Anterior cingulate cortex (tissue), 58 donors: Measurements from ENCODE around the gene FUT9.

ENCODE experiments used
- DNase-seq, 58 donors: peaks; one replicate each; lab custom pipeline; 2025; lab: John Stamatoyannopoulos, UW

The FUT9 gene

DNA sequence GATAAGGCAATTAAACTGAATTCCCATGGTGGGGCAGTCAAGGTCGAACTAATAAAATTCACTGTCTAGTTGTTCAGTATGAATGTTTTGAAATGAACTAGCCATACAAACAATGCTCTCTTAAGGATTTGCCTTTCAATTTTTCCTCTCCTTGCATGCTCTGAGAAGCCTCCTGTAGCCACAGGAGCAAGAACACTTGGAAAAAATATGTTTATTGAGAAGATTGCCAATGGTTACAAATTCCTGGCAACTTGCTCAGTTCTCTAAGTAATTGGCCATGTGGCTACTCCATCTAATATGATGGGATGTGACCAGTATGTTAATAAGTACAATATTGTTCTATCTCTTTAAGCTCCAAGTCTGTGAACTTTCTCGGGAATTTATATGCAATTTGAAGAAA is 49.4 kb downstream of the FUT9 start:
- DNase-seq = peak in 3 of 58 donors; percentile 4 to 70 (median 12)

DNA sequence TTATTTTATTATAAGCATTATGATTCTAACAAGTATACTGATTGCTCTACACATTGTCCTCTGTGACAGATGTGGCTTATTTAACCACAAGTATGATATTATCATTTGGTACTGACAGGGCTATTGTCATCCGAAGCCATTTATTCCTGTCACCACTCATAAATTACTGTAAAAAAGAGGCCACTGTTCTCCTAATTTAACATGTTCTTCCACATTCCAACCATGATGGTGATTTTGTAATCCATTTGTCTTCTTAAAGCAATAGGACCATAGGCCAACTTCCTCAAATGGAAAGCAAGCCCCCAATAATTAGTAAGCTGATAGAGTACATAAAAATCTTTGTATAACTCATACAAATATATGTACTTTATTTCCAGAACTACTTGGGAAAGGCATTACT is 50.6 kb downstream of the FUT9 start:
- no peak for DNase-seq

DNA sequence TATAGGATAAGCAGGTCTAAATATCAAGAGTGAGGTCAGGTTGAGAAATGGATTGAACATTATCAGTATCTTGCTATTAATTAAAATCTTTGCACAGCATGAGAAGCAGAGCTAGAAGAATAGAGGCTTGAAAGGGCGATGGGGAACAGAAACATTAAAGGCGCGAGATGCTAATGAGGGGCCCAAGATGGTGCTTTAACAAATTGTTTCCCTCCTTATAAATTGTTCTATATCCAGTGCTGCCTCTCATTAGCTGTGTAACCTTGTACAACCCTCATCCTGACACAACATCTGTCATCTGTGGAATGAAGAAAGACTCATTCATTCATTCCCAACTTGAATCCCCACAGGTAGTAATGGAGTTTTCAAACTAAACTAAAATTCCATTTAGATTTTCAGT is 57.8 kb downstream of the FUT9 start:
- DNase-seq = no peak

DNA sequence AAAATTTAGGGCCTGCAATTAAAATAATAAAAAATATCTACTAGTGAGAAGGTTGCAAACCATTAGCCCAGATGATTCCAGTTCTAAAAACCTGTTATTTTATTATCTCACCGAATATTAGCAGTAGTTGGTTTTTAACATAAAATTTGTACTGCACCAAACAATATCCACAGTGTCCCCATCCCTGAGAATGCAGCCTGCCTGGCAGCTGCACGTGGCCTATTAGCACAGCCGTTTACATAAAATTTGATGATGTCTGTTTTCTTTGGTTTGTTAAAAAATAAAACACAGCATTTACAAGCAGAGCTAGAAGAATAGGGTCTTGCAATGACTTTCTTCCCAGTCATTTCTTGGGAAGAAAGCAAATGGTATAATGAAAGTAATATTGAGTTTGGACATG is 58.2 kb downstream of the FUT9 start:
- DNase-seq = peak in 1 of 58 donors; percentile 17

DNA sequence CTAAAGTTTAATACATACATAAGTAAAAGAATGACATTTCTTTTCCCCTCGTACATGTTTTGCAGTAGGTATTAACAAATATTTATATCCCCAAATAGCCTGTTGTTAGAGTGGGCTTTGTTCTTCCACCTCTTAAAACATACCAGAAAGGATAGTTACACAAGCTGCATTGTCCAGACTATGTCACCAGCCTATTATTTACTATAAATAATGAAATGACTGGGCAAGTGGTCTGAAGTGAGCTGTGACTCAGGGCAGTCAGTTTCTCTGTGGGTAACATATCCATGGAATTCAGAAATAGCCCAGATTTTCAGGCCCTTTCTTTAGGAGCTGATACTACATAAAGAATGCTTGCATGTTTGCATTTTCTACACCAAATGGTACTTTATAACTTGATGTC is 60.1 kb downstream of the FUT9 start:
- DNase-seq = no peak

DNA sequence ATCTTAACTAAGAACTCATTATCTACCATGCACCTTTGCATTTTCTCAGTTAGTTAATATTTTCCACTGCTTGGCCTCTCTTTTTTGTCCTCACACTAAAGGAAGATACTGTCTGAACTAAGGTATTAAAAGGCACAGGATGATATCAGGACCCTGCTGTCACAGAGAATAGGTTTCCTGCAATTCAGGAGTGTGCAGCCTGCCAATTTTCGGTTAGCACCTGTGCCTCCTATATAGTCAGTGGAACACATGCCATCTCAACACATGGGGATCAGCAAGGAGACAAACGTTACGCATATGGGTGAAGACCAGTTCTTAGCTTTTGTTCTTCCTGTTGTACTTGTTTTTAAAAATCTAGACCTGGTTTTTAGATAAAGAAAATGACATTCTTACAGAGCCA is 71.0 kb downstream of the FUT9 start:
- no peak for DNase-seq

DNA sequence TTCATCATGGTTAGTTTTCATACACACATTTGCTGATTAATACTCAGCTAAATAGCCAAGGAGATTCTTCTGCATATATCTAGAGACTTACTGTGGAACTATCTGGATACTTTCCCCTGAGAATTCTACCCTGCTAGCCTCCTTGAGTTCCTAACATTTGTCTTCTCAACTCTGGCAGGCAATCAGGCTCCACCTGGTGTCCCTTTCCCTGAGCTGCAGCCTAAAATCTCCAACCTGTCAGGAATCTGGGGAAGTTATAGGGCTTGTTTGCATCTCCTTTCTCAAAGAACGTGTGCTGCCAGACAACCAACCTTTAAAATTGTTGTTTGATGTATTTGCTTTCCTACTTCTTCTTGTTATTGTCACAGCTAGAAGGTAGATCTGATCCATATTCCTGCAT is 73.4 kb downstream of the FUT9 start:
- no peak for DNase-seq

DNA sequence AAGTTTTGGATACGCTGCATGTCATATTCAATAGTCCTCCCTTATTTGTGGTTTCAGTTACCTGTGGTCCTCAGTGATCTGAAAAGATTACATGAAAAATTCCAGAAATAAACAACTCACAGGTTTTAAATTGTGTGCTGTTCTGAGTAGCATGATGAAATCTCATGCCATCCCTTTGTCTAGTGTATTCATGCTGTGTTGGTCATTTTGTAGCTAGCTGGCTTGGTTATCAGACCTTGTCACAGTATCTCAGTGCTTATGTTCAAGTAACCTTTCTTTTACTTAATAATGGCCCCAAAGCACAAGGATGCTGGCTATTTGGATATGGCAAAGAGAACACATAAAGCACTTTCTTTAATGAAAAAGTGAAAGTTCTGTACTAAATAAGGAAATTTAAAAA is 78.3 kb downstream of the FUT9 start:
- no peak for DNase-seq

DNA sequence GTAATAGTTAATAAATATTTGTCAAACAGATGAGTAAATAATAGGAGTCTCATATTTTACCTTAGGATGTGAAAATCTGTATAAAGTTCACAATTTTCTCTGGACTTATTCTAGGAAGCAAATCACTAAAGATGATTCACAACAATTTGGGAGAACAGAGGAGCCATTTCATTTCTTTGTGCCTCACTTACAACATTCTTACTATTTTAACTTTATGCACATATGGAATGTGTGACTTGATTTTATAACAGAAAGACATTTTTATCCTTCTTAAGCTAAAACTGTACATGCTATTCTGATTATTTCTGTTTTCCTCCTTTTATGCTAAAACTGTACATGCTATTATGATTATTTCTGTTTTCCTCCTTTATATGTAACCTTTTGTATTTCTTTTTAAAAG is 83.3 kb downstream of the FUT9 start:
- DNase-seq = no peak

DNA sequence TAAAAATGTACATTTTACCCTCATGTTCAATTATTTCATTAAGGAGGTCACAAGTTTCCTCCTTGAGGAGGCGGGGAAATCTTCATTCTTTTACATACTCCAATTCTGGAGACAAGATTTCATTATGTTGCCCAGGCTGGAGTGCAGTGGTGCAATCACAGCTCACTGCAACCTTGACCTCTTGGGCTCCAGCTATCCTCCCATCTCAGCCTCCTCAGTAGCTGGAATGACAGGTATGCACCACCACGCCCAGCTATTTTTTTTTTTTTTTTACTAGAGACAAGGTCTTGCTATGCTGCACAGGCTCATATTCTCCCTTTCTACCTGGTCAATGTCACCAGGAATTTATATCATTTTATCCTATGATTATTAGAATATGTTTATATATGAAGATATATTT is 85.8 kb downstream of the FUT9 start:
- DNase-seq = no peak

DNA sequence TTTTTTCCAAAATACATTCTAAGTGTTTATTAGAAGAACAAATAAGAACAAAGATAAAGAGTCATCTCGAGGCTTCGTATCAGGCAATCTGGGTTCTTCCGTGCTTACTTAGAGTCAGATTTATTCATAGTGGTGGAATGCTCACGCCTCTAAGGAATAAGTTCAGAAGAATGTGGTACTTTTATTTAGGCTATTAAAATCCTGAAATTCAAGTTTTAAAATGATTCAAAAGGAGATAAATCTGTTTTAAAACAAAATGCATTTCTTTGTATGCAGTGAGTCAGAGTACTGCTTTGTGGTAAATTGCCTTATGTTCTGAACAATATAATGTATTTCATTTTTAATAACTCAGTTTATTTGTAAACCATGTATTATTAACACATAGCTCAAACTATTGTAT is 89.1 kb downstream of the FUT9 start:
- no peak for DNase-seq

DNA sequence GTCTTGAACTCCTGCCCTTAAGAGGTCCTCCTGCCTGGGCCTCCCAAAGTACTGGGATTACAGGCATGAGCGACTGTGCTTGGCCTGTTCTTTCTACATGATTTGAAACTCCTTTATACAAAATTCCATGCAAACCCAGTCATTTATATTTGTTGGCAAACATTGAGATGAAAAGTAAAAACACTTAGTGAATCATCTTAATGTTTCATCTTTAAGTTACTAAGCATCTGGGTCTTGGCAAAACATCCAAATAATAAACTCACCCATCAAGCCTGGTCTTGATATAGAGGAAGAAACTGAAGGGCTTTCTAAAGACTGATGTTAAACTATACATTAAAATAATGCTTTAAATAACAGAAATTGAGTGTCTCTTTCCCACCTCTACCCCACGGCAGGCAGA is 95.1 kb downstream of the FUT9 start:
- DNase-seq = no peak

DNA sequence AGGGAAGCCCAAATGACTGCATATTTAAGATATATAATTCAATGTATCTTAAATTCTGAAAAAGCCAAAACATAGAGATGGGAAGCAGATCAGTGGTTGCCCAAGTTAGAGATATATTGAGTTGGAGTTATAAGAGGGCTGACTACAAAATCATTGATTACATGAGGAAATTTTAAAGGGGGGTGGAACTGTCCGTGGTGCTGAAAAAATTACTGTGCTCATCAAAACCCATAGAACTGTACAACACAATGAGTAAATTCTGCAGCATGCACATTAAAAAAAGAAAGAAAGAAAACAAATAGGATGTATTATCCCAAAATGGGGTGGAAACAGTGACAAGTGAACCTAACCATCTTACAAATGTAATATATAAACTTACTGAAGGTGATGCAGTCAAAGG is 100.9 kb downstream of the FUT9 start:
- DNase-seq = no peak

DNA sequence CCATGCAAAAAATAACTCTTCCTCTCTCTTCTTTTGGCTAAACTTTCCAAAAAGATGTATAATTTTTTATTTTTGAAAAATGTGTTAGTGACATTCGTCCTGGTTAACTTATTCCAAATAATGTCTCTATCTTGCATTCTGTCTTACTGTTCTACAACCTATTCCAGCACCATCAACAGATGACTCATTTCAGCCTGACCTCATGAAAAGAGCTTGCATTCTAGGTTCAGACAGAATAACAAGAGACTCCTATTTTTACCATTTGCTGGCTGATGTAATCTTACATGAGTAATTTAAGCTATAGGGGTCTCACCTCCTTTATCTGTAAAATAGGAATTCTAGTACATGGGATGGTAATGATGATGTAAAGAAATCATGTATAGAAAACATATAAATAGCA is 109.0 kb downstream of the FUT9 start:
- DNase-seq = no peak

DNA sequence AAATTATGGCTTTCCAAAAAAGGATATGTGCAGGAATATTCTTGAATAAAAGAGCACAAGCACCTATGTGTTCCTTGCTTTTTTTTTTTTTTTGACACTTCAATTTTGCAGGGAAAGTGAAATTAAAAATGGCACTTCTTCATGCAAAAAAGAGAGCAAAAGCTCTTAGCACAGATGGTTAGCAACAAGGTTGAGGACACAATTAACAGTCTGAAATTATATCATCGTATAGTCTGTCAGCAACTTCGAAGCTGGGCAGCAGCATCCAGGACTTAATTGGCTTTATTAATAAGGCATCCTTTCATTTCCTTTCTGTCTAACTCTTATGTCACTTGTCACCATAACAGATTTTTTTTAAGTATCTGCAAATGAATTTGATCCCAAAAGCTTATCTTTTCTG is 122.6 kb downstream of the FUT9 start:
- no peak for DNase-seq

DNA sequence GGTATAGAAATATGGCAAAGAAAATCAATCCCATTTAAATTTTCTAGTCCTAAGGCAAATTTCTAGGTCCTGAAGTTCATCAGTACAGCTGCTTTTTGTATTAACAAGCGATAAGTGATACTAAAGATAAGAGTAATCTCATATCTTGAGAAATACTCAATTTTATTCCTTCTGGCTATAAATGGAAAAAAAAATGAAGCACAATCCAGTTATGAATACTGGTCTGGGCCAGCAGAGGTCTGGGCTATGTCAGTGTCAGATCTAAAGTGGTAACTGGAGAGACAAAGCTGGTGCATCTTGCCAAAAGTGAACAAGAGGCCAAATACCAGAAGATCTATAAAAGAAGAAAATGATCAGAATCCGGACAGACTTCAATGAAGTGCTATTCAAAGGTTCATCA is 126.4 kb downstream of the FUT9 start:
- DNase-seq = no peak

DNA sequence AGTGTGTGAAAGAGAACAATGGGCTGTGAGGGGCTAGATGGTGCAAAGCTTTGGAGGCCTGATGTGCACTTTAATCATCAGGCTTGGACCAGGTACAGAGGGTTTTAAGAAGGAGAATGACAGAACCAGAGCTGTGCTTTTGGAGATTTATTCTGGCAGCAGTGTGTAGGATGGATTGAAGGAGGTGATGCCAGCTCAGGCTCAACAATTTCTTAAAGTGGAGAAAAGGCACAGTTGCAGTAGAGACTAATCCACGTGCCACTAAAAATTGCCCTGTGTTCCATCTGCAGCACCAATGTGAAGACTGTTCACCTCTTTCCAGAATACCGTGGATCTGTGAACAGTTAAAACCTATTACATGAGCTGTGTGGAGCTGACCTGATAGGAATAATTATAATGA is 134.7 kb downstream of the FUT9 start:
- DNase-seq = peak in 21 of 58 donors; percentile 2 to 53 (median 17)

DNA sequence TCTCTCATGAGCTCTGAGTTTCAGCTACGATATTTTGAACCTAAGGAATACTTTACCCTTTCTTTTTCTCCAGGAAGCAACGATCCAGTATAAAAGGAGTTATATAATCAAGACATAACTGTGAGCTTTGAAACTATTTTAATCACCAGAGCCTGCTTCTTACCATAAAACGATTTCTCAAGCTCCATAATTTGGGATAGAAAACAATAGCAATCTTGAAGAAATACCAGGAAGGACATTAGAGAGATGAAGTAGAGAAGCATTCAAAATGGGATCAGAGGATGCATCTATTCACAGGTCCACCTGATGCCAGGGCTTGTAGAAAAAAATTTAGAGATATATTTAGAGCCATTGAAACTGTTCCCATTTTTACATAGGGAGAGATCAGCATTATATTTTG is 135.9 kb downstream of the FUT9 start:
- DNase-seq = no peak

DNA sequence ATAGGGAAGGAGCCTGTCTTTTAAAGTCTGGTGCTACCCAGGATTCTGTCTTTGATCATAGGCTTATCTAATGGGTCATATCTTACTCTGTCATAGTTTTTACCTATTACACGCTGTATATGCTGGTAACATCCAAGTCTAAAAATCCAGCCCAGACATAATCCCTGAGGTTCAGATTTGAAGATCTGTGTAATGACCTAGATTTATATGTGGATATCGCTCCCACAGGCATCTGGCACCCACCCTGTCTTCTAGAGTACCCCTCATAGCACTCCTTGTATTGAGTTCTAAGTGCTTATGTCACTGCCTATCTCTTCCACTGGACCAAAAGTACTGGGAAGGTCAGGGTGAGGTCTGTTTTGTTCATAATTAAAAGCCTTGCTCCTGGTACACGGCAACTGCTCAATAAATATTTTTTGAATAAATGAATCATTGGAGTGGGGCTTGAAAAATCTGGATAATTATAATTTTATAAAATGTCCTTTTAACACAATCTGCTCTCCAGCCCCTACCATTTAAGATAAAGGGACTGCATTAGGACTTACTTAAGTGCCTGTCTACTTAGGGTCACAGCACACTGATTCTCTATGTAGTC is 136.4 kb downstream of the FUT9 start:
- no peak for DNase-seq

DNA sequence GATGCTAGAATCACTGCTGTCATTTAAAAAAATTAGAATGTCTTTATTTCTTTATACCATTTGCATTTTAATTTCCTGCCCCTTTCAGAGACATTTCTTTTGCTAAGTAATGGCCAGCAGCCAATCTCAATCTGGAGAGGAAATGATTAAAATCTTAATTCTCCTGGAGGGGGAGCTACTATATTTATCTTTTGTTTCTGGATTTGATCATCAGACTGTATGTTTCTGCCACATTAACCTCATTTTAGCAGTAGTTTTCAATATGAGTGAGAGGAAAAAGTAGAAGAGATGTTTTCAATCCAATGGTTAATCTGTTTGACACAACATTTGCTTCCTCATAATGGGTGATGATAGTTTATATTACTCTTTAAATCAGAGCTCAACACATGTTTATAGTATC is 138.0 kb downstream of the FUT9 start:
- DNase-seq = no peak

DNA sequence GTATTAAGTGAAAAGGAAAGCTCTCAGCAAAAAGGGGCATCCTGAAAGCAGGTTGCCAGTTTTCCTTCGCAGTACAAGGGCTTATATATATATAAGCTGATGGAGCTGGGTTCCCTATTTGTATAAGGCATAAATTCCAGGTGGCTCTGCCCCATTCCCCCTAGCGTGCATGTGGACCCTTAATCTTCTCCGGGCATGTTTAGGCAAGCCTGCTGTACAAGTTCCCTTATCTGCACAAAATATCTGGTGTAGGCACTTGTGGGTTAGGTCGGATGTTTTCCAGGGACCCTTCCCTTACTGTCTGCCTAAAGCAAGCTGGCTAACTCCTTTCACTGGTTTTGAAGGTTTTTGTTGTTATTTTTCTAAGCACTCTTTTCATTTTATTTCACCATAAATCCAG is 140.7 kb downstream of the FUT9 start:
- no peak for DNase-seq

DNA sequence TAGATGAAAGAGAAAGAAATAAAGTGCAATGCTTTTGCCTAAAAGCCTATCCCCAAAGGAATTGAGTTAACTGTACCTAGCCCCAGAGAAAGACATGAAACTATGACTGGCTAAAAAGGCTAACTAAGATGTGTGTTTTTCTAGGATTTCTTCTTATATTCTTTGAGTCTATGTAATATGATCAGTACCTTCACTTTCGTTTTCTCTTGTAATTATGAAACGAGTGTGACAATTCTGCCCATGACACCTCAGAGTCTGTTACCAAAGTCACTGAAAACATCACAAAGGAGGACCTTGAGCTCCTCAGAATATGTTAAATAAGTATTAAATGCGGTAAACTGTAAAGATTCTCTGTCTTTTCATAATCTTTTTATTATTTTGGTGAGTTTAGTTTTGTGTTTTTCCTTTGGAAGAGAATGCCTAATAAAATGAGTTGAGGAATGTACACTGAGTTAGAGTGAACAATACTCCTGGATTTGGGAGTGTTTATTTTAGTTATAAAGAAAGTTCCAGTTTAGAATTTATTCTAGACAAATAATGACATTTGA is 141.3 kb downstream of the FUT9 start:
- DNase-seq = no peak

DNA sequence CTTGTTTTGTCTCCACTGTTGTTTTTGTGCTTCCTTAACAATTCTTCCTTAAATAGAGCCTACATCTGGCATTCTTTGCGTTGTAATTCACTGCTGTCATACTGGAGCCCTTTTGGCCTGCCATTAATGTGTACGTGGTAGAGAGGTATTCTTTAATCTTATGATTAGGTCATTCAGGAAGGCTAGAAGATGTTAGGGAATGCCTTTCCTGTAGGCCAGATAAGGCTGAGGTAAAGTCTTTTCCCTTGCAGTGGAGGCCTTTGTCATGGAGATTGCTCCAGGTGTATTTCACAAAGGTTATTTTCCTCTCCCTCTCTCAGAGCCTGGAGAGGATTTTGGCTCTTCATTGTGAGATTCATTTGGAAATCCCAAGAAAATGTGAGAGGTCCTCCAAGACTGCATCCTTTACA is 146.9 kb downstream of the FUT9 start:
- DNase-seq = no peak
